ENCODE data around the gene ARGLU1.

Gene ARGLU1

GRCh38 chr13:106534639-106535551 is 33.0 kb downstream of the ARGLU1 start:
- no peaks in the 10 kb centered on the region for H3K9me2 ChIP-seq (replicated peaks; ENCODE audit: insufficient read depth, low read length)
- peak overlapping the region; percentile 49 for H3K4me3 ChIP-seq (ENCODE audit: insufficient read depth, low read length, poor library complexity, severe bottlenecking)
- no peak for TF ChIP-seq CTCF (IDR thresholded peaks at IDR 0.05; ENCODE audit: insufficient read depth, low read length, poor library complexity, severe bottlenecking)
- no peak for TF ChIP-seq EZH2phosphoT487 (conservative IDR thresholded peaks at IDR 0.05; ENCODE audit: low read length)
- peaks cover 33% of the 10 kb centered on the region for H3F3A ChIP-seq (ENCODE audit: insufficient read depth)
- H3K27me3 ChIP-seq (ENCODE audit: low read length) = no peaks in the 10 kb centered on the region
- H3K4me2 ChIP-seq (ENCODE audit: low read depth, low read length, poor library complexity, severe bottlenecking) = peak overlapping the region; percentile 36
- no peaks in the 10 kb centered on the region for H3K79me2 ChIP-seq (ENCODE audit: insufficient read depth, low read length)
- H3K9ac ChIP-seq (ENCODE audit: low read length) = peak overlapping the region; percentile 40; the same call in 1 of the 2 replicates
- H4K20me1 ChIP-seq (ENCODE audit: low read depth, low read length) = 0 out of 2 replicates have a peak, but pooled peaks cover 7% of the 10 kb centered on the region
- H3K9me3 ChIP-seq (ENCODE audit: insufficient read depth, low read length) = no peaks in the 10 kb centered on the region
- no peaks in the 10 kb centered on the region for H3K36me3 ChIP-seq (ENCODE audit: low read length)
- no peak overlapping the region for H2AFZ ChIP-seq (ENCODE audit: low read depth, low read length, severe bottlenecking)
- no peak overlapping the region for H3K27ac ChIP-seq (ENCODE audit: low read depth, low read length)

- Histone ChIP-seq H3K36me3 (ENCODE audit: low read length) (no peaks in the 10 kb centered on the region), H3K9ac (ENCODE audit: low read length) (no peak overlapping the region), H2AFZ (ENCODE audit: low read depth, low read length, severe bottlenecking) (no peak overlapping the region), H3K27ac (ENCODE audit: low read depth, low read length) (no peak overlapping the region), H3K4me2 (ENCODE audit: low read depth, low read length, poor library complexity, severe bottlenecking) (no peak overlapping the region), H3K79me2 (ENCODE audit: insufficient read depth, low read length) (no peaks in the 10 kb centered on the region), H3K27me3 (ENCODE audit: low read length) (no peaks in the 10 kb centered on the region), H3K9me3 (ENCODE audit: insufficient read depth, low read length) (no peaks in the 10 kb centered on the region), H3K4me3 (ENCODE audit: insufficient read depth, low read length, poor library complexity, severe bottlenecking) (no peak overlapping the region), H4K20me1 (ENCODE audit: low read depth, low read length) (0 out of 2 replicates have a peak, but pooled peaks cover 7% of the 10 kb centered on the region), H3K9me2 (replicated peaks; ENCODE audit: insufficient read depth, low read length) (no peaks in the 10 kb centered on the region), H3F3A (ENCODE audit: insufficient read depth) (peaks cover 25% of the 10 kb centered on the region)
- TF ChIP-seq EZH2phosphoT487 (conservative IDR thresholded peaks at IDR 0.05; ENCODE audit: low read length) (no peak), CTCF (IDR thresholded peaks at IDR 0.05; ENCODE audit: insufficient read depth, low read length, poor library complexity, severe bottlenecking) (no peak)
Measured at GRCh38 chr13:106533943-106534638, 33.8 kb downstream of the ARGLU1 start.

- Histone ChIP-seq H3K9ac (ENCODE audit: low read length) (no peak overlapping the region), H3K27me3 (ENCODE audit: low read length) (no peaks in the 10 kb centered on the region)
Measured at GRCh38 chr13:106533101-106533942, 34.6 kb downstream of the ARGLU1 start.

More at GRCh38 chr13:106533101-106533942, 34.6 kb downstream of the ARGLU1 start:
- Histone ChIP-seq H3K4me3 (ENCODE audit: insufficient read depth, low read length, poor library complexity, severe bottlenecking) (no peak overlapping the region), H3K9me2 (replicated peaks; ENCODE audit: insufficient read depth, low read length) (no peaks in the 10 kb centered on the region), H3K27ac (ENCODE audit: low read depth, low read length) (no peak overlapping the region), H3K79me2 (ENCODE audit: insufficient read depth, low read length) (no peaks in the 10 kb centered on the region), H3F3A (ENCODE audit: insufficient read depth) (peaks cover 18% of the 10 kb centered on the region), H3K4me2 (ENCODE audit: low read depth, low read length, poor library complexity, severe bottlenecking) (no peak overlapping the region), H4K20me1 (ENCODE audit: low read depth, low read length) (0 out of 2 replicates have a peak, but pooled peaks cover 7% of the 10 kb centered on the region), H3K36me3 (ENCODE audit: low read length) (no peaks in the 10 kb centered on the region), H2AFZ (ENCODE audit: low read depth, low read length, severe bottlenecking) (no peak overlapping the region), H3K9me3 (ENCODE audit: insufficient read depth, low read length) (no peaks in the 10 kb centered on the region)
- no peak for TF ChIP-seq CTCF (IDR thresholded peaks at IDR 0.05; ENCODE audit: insufficient read depth, low read length, poor library complexity, severe bottlenecking)
- TF ChIP-seq EZH2phosphoT487 (conservative IDR thresholded peaks at IDR 0.05; ENCODE audit: low read length) = no peak
